HG02943 (cell line): Measurements from ENCODE around the gene RELA.
A peak's percentile ranks its signal among the peaks of the same experiment; 100 is the strongest.
"Not testable (repeated sequence)": the region's sequence is repeated elsewhere in the genome, so short reads cannot be mapped to it uniquely, and the experiment has no call there.

ENCODE experiments used
- ATAC-seq: cut with Tn5 transposase; IDR thresholded peaks from one replicate; pipeline ENCODE4 v1.9.1; 2021; ENCODE audit warnings: mild to moderate bottlenecking, low read depth, moderate library complexity; ENCODE audit not compliant: unreplicated experiment

The RELA gene

DNA sequence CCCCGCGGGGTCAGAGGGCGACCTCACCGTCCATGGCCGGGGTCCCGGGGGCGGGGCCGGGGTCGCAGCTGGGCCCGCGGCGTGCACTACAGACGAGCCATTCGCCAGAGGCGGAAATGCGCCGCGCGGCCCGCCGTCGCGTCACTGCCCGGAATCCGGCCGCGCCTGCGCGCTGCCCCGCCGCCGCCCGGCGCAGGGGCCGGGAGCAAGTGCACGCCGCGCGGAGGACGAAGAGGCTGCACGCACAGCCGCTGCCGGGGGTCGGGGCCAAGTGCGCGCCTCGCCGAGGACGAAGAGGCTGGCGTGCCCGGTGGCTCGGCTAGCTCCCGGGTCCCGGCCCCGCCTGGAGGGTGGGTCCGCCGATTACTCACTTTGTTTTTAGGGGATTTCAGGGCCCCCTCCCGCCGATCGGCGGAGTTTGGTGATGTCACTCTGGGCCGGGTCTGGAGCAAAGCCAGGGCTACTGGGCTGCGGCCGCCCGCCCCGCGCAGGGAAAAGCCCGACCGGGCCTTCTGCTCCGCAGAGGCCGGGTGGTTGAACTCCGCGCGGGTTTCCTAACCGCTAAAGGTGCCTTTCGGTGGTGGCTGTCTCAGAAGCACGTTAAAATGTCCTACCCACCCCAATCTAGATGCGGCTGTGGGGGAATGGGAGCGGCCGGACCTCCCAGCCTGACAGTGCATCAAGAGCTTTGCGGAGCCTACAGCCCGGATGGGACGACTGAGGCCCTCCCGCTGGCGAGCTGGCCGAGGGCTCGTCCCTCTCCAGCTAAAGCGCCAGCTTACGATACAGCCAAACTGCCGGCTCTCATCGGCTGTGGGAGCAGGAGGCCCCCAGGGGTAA is at the start of gene RELA:
RELA (minus strand) TSS at position 118 of the 840 bp plus-strand sequence; CDS start at position 34, 84 bp downstream.
- ATAC-seq: peak; percentile 68

DNA sequence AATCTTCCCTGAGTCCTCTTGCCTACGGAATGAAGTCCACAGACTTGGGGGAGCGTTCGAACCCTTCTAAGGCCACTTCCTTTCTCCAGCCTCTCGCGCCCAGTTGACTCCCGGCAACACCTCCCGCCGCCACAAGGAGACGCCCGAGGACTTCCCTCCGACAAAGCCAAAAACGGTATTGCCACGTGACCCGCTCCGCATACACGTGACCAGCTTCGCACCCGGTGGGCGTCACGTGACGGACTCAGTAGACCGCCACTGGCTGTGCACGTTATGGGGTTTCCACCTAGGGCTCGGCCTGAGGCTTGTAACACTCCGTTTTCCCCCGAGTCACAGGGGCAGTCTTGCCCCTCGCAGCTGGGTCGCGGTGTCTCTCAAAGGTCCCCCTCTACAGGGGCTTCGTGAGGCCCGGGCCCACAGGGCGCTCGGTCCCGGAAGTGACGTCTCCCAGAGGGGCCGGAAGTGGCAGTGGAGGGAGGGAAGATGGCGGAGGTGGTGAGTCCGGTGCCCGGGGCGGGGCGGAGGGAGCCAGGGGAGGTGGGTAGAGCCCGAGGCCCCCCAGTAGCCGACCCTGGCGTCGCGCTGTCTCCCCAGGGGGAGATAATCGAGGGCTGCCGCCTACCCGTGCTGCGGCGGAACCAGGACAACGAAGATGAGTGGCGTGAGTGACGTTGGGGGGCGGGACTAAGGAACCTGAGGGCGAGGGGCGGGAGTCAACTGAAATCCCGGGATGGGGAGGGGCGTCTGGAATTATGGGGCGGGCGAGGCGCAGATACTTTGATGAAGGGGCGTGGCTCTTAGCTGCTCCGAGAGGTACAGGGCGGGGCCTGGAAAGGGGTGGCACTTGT is 49.3 kb upstream of the RELA start, which contains the start of gene KAT5:
KAT5 (plus strand) TSS at position 468 of the 848 bp plus-strand sequence; CDS start at position 484, 16 bp downstream.
- peak; percentile 84 for ATAC-seq

DNA sequence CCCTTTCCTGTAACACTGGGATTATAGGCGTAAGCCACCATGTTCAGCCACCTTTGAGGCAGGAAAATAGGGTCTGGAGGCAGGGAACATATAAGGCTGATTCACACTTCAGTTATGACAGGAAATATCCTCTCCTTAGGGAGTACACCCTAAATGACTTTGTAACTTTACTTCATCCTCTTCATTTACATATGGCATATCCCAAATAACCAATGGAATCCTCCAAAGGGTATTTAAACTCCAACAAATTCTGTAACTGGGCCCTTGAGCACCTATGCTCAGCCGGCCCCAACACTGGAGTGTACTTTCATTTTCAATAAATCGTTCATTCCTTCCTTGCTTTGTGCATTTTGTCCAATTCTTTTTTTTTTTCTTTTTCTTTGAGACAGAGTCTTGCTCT is 47.7 kb upstream of the RELA start:
- no peak for ATAC-seq

DNA sequence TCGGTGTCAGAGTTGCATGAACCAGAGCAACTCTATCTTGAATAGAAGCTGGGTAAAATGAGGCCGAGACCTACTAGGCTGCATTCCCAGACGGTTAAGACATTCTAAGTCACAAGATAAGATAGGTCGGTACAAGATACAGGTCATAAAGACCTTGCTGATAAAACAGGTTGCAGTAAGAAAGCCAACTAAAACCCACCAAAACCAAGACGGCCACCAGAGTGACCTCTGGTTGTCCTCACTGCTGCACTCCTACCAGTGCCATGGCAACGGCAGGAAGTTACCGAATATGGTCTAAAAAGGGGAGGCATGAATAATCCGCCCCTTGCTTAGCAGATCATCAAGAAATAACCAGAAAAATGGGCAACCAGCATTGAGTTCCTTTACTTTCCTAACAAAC is 46.9 kb upstream of the RELA start:
- no peak for ATAC-seq

DNA sequence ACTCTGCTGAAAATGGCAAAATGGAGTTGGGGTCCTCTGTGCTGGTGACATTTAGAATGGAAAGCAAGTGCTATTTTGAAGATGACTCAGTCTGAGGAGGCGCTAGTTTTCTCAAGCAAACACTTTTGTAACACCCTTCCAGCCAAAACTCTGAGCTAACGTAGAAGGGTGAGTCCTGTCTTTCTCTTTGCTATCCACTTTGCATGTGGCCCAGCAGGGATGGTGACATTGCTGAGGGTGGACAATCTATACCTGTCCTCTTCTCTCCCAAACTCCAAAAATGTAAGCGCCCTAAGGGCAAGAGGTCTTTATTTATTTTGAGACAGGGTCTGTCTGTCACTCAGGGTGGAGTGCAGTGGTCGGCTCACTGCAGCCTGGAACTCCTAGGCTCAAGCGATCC is 45.7 kb upstream of the RELA start:
- no peak for ATAC-seq

DNA sequence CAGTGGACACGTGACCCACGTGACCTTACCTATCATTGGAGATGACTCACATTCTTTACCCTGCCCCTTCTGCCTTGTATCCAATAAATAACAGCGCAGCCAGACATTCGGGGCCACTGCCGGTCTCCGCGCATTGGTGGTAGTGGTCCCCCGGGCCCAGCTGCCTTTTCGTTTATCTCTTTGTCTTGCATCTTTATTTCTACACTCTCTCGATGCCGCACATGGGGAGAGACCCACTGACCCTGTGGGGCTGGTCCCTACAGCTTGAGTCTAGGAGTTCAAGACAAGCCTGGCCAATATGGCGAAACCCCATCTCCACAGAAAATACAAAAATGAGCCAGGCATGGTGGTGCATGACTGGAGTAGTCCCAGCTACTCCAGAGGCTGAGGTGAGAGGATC is 44.3 kb upstream of the RELA start:
- ATAC-seq: not testable (repeated sequence)

DNA sequence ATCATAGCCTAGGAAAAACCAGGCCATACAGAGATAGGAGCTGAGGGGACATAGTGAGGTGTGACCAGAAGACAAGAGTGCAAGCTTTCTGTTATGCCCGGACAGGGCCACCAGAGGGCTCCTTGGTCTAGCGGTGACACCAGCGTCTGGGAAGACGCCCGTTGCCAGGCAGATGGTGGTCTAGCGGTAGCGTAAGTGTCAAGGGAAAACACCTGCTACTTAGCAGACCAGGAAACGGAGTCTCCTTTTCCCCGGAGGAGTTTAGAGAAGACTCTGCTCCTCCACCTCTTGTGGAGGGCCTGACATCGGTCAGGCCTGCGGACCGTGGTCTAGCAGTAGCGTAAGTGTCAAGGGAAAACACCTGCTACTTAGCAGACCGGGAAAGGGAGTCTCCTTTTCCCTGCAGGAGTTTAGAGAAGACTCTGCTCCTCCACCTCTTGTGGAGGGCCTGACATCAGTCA is 43.6 kb upstream of the RELA start:
- ATAC-seq: not testable (repeated sequence)

DNA sequence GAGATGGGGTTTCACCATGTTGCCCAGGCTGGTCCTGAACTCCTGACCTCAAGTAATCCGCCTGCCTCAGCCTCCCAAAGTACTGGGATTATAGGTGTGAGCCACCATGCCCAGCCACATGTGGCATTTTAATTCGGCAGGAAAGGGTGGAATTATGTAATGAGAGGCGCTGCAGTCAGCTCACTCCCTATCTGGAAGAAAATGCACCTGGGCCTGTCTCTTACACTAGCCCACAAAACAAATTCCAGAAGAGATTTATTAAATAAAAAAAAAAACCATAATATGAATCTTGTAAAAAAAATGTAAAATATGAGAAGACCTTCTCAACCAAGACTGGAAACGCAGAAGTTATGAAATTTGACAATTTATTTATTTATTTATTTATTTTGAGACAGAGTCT is 41.1 kb upstream of the RELA start:
- ATAC-seq: no peak

DNA sequence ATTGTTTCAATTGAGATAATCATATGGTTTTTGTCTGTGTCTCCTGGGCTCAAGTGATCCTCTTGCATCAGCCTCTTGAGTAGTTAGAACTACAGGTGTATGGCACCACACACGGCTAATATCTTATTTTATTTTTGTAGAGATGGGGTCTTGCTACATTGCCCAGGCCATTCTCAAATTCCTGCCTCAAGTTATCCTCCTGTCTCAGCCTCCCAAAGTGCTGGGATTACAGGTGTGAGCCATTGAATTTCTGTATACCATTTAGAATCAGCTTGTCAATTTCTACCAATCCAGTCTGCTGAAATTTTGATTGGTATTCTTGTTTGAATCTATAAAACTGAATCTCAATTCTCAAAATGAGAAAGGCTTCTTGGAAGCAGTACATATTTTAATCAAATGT is 39.0 kb upstream of the RELA start:
- ATAC-seq: no peak

DNA sequence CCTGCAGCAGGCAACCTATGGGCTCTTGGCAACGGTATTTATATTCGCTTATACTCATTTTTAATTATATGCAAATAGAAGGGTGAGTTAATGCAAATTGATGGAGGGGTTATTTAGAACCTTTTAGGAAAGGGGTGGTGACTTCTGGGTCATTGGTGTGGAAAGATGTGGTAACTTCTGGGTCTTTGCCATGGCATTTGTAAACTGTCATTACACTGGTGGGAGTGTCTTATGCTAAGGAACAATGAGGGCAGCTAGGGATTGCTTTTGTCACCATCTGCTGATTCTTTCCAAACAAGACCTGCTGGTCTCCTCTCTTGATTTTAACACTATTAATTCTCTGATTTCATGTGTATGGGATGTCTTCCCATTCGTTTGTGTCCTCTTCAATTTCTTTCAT is 37.7 kb upstream of the RELA start:
- no peak for ATAC-seq

DNA sequence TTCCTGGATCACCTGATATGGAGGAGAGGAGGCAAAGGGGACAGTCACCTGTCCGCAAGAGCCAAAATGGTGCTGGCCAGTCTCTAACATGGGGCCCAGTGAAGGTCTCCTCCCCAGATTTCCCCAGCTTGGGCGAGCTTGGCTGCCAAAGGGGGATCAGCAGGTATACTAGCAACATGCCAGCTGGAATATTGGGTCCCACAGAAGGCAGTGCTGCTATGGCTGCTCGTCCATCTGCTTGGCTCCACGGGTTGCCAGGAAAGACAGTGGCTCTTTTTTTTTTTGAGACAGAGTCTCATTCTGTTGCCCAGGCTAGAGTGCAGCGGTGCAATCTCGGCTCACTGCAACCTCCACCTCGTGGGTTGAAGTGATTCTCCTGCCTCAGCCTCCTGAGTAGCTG is 36.6 kb upstream of the RELA start:
- no peak for ATAC-seq

DNA sequence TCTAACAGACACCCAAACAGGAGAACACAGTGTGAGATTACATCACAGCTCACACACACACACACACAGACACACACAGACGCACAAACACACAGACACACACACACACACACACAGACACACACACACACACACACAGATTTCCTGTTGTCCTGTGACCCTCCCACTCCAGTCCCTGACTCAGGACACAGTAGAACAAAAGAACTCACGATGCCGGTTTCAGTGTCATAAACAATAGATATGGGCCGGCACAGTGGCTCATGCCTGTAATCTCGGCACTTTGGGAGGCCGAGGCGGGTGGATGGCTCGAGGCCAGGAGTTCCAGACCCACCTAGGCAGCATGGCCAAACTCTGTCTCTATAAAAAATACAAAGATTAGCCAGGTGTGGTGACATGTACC is 35.5 kb upstream of the RELA start:
- ATAC-seq: no peak

DNA sequence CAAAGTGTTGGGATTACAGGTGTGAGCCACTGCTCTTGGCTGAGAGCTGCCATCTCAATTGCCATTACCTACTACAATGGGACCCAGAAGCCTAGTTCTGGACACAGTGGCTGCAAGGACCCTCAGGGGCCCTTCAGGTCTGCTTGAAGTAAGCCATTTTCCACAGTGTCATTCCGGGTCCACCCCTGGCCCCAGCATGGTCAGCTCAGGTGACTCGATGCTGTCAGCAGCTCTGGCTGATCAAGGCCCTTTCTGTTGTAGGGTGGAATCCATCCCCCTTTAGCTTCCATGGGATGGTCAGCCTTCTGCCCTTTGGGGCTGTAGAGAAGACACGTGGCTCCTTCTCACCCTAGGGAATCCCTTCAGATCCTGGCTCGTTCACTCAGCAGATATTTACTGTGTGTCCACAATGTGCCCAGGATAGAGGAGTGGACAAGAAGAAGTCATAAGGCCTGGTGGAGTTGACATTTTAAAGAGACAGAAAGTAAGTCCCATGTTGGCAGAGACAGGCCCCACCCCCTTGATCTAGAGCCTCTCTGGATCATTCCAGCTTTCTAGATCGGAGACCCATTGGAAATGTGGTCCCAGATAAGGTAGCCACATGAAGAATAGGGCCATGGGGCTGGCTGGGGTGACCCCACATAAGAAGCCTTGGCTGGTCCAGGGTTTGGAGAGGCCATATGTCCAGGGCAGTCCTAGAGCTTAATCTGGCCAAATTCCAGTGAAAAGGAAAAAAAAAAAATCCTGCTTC is 34.3 kb upstream of the RELA start:
- no peak for ATAC-seq

DNA sequence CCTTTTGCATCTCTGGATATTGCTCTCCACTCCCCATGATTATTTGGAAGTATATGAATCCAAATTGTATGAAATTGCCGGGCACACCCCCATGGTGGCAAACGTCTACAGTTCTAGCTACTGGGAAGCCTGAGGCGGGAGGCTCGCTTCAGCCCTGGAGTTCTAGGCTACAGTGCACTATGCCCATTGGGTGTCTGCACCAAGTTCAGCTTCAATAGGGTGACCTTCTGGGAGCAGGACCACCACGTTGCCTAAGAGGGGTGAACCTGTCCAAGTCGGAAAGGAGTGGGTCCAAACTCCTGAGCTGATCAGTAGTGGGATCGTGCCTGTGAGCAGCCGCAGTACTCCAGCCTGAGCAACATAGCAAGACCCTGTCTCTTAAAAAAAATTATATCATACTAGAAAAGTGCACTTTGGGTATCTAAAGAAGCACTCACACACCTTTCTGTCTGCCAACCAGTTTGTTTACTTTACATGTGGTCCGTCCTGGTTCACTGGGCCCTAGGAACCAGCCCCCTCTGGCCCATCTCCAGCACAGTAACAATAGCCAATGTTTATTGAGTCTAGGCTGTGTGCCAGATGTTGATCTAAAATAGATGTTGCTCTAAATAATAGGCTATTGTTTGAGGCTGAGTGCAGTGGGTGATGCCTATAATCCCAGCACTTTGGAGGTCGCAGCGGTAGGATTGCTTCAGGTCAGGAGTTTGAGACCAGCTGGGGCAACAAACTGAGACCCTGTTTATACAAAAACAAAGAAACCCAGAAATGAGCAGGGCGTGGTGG is 32.9 kb upstream of the RELA start:
- no peak for ATAC-seq

DNA sequence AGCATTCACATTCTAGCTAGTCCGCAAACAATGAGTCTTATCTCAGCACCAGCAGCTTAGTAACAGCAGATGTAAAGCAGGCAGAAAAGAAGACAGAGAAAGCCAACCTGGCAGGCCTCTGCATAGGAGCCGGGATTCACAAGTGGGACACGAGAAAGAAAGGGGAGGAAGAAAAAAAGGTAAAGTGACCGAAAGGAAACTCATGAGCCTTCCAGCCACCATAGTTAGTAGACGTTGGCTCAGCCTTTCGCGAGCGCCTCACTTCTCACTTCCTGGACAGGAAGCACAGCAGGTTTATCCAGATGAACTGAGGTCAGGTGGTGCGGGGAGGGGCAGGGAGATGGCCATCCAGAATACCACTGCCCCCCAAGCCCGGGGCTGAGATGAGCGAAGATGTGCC is 29.7 kb upstream of the RELA start:
- ATAC-seq: no peak

DNA sequence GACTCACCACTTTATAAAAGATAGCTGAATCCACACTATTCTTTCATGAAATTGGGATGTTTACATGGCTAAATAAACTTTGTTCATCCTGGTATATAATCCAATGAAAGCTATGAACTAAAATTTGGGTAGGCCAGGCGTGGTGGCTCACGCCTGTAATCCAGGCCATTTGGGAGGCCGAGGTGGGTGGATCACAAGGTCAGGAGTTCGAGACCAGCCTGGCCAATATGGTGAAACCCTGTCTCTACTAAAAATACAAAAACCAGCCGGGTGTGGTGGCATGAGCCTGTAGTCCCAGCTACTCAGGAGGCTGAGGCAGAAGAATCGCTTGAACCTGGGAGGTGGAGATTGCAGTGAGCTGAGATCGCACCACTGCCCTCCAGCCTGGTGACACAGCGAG is 29.1 kb upstream of the RELA start:
- not testable (repeated sequence) for ATAC-seq

DNA sequence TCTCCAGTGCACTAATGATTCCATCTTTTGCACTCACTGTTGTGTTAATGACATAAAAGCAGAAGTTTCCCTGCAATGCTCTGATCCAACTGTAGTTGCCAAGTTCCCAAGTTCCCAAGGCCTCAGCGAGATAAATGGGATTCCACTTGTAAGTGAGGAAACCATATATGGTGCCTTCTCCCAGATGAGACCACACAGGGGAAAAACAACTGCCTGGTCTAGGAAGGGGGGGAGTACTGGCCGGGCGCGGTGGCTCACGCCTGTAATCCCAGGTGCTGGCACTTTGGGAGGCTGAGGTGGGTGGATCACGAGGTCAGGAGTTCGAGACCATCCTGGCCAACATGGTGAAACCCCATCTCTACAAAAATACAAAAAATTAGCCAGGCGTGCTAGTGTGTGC is 23.3 kb upstream of the RELA start:
- no peak for ATAC-seq

DNA sequence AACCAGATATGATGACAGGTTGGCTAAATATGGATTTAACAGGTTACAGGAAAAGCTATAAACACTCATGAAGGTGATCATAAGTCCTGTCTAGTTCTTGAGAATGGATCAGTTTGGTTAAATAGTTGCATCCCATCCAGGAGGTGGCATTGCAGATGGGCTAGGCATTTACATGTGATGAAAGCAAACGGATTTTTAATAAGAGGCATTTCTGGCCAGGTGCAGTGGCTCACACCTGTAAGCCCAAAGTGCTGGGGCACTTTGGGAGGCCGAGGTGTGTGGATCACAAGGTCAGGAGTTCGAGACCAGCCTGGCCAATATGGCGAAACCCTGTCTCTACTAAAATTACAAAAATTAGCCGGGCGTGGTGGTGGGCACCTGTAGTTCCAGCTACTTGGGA is 20.8 kb upstream of the RELA start:
- not testable (repeated sequence) for ATAC-seq

DNA sequence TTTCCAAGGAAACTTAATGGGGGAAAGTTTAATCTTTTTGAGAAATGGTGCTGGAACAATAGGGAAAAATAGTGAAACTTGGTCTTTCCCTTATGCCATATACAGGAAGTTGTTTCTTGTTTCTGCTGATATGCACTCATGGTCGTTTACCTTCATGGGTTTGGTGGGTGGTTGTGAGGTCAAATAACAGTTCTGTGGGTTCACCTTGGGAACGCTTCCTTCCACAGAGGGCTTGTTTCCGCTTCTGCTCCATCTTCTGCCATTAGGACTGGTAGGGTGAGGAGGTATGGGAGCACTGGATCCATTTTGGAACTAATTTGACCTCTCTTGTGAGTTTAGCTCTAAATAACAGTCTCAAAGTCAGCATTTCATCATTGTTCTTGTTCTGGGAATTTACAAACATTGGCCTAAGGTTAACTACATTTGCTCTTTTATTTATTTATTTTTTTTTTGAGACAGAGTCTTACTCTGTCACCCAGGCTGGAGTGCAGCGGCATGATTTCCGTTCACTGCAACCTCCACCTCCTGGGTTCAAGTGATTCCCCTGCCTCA is 17.6 kb upstream of the RELA start:
- ATAC-seq: no peak

DNA sequence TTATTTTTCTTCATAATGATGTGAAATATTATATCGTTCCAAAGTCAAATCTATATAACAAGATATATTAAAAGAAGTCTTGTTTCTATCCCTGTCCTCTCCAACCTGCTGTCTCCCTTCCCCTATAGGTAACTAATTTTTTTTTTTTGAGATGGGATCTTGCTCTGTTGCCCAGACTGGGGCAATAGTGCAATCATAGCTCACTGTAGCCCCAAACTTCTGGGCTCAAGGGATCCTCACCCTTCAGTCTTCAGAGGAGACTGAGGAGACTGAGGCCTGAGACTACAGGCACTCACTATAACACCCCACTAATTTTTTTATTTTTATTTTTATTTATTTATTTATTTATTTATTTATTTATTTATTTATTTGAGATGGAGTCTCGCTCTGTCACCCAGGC is 10.3 kb upstream of the RELA start:
- no peak for ATAC-seq
